GM18520 (cell line): ENCODE data around the gene HS3ST3A1.

Experiments
- ATAC-seq: cut with Tn5 transposase; IDR thresholded peaks from one replicate; pipeline ENCODE4 v1.9.1; 2021; ENCODE audit not compliant: unreplicated experiment

The HS3ST3A1 gene

DNA sequence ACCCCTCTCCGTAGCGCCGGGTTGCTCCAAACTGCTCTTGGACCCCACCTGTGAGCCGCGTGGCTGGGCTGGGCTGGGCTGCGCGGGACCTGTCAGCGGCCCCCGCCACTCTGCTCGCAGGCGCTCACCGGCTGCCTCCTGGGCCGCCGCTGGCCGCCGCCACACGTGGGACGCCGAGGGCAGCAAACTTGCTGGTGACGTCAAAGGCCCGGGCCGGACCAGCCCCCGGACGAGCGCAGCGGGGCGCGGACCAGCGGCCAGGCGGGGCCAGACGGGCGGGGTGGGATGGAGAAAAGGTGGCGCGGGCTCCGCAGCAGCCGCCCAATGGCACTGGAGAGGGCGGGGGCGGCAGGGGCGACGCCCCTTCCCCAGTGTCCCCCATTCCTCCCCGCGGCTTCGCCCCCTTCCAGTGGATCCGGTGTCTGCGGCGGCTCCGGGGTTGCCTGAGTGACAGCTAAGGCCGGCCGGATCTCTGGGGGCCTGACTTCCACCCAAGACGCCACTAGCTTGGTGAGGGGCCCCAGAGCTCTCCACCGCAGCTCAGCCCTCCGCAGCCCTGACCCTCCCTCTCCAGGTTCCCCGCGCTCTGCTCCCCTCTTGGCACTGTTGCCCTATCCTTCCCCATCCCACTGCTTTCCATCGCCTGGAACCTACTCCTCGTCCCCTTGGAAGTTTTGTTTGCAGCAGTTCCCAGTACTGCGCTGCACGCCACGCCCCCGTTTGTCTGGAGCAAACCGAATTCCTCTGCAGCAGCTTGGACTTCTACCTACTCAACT lies at the start of gene HS3ST3A1:
HS3ST3A1 (minus strand) TSS at position 154 of the 776 bp plus-strand sequence. CDS start 800 bp downstream, outside the sequence.
- ATAC-seq = no peak

DNA sequence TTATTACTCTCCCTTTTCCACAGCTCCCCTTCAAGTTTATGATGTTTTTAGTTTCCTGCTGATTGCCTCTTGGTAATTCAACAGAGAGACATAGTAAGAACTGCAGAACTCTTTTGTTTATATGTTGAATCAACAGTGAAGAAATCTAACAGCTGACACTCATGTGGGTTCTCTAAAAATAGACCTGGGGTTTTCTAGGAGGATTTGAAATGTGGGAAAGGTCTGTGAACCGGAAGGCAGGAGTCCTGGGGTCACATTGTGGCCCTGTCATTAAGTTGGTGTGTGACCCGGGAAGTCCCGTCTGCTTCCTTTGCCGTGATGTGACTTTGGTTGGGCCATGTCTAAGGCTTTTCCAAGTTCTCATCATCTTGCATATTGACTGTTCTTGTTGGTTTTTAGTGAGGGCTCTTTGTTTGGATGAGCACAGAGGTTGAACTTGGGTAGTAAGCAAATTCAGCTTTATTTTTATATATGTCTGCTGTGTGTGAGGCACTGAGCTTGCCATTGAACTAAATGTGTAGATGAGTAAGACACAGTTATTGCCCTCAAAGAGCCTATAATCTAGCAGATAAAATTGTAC lies 48.5 kb upstream of the HS3ST3A1 start:
- no peak for ATAC-seq

DNA sequence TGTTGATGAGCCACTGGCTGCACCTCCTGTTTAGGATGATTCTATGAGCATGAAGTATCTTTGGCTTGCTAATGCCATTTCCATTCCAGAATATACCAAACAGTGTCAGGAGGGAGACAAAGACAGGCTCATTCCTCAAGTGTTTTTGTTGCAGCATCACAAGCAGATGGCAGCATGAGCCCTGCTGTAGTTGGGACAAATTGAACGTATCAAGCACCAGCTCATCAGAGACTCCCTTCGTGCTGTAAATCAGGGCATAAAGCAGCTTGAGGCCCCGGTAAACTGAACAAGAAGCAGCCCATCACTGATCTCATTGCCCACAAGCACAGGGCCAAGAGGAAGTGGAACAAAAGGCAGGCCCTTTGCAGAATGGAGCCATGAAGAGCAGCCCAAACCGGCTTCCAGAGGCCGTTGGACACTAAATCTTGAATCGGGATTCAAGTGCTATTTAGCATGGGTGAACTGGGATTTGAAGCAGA lies 45.9 kb upstream of the HS3ST3A1 start:
- ATAC-seq = no peak

DNA sequence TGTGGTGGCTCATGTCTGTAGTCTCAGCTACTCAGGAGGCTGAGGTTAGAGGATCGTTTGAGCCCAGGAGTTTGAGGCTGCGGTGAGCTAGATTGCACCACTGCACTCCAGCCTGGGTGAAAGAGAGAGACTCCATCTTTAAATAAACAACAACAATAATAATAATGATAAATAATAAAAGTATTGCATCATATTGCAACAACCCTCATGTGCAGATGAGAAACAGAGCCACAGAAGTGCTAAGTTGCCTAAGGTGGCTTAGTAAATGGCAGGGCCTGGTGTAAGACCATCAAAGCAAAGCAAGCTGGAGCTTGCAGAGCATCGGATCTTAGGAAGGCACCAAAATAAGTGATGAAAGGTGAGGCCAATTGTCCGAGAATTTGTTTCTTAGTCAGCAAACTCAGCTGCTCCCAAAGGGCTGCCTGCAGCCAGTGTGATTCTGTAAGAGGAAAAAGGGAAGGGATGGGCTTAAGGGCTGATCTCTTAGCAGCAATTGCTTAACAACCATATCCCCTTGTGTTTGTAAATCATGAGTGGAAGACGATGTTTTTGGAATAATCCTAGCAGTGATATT lies 45.3 kb upstream of the HS3ST3A1 start:
- ATAC-seq = no peak

DNA sequence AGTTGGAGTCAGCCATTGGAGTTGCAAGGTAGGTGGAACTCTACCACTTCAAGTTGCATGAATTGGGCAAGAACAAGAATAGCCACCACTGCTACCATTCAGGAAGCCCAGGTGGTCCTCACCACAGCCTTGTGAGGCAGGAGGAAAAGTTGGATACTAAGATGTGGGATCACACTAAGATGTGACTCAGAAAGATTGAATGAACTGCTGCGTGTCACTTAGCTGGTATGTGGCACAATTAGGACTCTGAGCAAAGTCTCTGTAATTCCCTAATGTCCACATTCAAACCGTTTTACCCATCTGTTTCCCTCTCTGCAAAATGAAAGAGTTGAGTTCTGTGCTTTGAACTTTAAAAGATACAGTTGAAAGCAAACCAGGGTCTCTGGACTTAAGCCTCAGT lies 44.7 kb upstream of the HS3ST3A1 start:
- no peak for ATAC-seq

DNA sequence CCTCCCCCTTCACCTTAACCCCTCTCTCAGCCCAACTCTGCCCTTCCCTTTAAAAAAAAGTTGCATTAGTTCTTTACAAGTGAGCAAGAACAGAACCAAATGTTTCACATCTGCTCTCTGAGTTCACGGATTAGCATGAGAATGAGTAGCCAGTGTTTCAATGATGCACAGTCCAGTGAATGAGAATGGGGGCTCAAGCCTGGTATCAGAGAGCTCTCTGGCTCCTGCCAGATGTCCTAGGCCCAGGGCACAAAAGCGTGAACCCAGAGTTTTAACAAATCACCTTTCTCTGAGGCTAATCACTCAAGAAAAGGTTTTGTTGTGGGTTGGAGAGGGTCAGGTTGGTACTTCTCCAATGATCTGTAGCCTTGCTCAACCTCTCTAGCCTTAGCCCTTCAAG lies 41.5 kb upstream of the HS3ST3A1 start:
- no peak for ATAC-seq

DNA sequence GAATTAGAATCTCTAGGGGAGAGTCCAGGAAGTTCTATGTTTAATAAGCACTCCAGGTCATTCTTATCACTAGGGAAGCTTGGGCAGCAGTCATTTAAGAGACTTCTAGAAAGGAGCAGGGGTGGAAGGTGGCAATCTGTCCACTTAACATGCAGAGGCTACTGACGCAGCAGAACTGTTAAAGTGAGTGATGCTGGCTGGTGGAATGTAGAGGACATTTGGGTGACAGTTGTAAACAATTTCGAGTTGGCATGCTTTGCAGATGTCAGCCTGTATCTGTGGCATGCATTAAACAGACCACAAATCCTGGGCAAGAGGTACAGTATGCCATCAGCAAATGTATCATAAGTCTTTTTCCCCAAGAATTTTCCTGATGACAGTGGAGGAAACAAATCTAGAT lies 40.5 kb upstream of the HS3ST3A1 start:
- no peak for ATAC-seq

DNA sequence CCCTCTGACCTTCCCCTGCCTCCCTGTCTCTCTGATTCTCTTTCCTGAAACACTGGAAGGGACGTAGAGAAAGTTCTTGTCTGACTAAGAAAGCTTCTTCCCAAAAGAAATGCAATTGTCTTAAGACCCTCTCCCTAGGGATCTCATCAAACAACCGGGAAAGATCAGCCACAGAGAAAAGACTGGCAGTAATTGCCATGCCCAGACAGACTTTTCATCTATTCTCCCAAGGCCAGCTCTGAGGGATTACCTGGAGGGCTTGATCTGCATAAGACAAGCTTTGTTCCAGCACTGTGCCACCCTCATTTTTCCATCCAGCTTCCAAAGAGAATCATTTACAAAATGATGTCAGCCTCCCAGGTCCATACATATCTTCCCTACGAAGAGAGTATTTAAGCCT lies 38.8 kb upstream of the HS3ST3A1 start:
- no peak for ATAC-seq

DNA sequence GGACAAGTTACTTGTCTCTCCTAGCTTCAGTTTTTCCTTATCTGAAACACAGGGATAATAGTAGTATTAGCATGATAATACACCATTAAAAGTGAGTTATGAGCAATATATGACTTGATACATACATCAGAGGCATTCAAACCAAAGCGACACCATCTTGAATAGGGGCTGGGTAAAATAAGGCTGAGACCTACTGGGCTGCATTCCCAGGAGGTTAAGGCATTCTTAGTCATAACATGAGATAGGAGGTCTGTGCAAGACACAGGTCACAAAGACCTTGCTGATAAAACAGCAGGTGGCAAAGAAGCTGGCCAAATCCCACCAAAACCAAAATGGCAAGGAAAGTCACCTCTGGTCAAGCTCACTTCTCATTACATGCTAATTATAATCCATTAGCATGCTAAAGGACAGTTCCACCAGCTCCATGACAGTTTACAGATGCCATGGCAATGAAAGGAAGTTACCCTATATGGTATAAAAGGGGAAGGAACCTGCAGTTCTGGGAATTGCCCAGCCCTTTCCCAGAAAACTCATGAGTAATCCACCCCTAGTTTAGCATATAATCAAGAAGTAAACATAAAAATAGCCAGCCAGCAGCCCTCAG lies 37.2 kb upstream of the HS3ST3A1 start:
- ATAC-seq = no peak

DNA sequence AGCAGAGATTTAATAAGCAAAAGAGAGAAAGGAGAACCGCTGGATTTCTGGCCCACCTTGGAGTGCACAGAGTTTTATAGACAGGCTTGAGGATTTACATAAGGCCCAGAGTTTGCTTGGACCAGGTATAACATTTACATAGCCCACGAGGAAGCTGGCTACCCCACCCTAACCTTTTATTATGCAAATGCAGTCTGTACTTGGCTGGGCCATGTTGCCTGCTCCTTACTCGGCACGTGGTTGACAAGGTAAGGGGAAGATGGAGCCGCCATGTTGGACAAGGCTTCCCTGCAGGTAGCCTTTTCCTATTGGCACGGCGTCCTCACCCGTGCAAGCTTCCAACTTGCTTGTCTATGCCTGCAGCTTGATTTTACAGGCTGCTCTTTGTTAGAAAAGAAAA lies 35.2 kb upstream of the HS3ST3A1 start:
- no peak for ATAC-seq

DNA sequence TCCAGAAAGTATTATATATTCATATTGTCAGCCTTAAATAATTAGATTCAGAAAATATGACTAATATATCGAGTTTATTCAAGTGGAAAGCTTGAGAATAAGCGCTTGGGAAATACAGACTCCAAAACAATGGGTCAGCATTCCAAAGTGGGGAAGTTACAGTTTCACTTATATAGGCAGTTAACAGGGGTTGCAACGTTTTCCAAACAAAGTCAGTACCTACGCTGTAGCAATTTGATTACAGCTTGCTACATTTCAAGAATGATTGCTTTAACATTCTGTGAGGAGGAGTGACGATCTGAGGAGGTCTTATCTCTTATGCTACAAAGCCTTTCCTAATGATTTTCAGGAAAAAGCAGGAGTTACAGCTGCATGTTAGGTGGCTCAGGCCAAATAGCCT lies 34.2 kb upstream of the HS3ST3A1 start:
- ATAC-seq = no peak

DNA sequence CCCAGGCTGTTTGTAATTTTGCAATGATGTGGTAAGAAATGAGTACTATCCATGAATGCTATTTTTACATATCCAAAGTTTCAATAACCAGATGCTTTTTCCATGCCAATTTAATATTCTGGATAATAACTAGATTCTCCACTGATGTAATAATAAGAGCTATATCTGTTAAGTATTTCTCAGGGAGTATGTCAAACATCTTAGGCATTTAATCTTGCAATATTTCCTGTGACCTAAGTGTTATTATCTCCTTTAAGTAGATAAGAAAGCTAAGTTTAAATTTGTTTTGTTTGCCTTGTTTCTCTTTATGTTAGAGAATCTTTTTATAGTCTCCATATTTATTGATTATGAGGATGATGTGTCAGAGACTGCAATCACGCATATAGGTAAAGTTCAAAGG lies 32.3 kb upstream of the HS3ST3A1 start:
- ATAC-seq = no peak

DNA sequence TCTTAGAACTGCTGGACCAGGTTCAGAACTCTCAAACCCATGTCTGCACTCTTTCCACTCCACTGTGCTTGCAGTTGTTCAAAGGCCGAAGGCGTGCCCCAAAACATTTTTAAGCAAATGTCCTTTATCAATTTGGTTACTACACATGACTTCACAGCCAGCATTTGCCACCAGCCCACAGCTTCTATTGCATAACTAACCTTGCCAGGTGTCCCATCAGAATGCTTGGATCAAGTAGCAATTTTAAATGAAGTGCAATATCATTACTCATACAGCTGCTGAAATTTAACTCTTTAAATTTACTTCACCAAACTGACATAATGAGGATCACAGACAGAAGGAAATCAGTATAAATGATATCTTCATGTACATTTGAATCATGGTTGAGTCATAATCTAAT lies 29.8 kb upstream of the HS3ST3A1 start:
- no peak for ATAC-seq

DNA sequence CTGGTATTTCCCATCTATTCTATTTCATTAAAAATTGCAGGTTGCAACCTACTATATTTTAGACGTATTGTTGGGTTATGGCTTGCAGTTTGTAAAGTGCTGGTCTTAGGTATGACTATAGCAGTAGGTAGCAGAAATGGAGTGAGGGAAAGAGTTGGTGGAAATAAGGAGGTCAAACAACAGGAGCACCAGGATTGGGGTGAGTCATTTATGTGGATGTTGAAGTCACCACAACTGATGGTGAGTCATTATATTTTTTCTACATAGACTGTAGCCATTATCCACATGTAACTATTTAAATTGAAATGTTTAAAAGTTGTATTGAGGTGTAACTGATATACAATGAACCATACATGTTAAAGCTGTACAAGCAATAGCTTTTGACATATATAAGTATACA lies 25.0 kb upstream of the HS3ST3A1 start:
- ATAC-seq = no peak

DNA sequence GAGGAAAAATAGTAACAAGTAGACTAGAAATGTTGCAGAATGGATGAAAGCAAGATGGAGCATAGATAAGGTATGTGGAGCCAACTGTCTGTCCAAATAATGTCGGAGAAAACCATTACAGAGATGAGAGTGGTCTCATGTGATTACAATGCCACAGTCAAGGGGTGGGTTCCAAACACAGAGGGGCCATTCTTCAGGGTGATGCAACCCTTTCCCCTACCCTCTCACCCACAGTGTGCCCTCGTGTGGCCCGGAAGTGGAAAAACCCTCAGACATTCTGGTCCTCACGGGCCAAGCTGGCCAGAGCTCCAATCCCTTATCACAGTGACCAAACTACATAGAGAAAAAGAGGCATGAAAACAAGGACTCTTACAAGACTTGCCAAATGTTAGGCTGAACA lies 17.7 kb upstream of the HS3ST3A1 start:
- no peak for ATAC-seq

DNA sequence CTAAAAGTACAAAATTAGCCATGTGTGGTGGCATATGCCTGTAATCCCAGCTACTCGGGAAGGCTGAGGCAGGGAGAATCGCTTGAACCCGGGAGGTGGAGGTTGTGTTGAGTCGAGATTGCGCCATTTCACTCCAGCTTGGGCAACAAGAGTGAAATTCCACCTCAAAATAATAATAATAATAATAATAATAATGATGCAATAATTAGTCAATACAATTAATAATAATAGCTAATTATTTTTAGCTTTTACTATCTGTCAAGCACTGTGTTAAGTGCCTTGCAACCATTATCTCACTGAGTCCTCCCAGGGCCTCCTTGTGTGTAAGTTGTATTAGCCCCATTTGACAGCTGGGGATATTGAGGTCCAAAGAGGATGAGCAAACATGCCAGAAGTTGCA lies 14.3 kb upstream of the HS3ST3A1 start:
- no peak for ATAC-seq

DNA sequence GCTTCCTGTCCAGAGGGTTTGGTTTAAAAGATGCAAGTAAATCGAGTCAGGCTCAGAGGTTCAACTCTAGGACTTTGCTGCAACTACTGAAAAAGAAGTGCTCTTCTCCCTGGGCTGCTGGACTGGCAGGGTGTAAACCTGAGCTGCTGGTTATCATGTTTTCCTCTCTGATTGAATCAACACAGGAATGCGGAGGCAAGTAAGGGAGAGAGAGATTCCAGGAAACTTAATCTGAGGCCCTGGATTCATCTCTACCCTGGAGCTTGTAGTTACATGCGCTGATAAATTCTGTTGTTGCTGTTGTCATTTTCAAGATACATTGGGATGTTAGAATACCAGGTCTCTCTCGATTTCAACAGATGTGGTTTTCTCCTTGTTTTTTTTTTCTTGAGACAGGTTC lies 8.2 kb upstream of the HS3ST3A1 start:
- no peak for ATAC-seq

DNA sequence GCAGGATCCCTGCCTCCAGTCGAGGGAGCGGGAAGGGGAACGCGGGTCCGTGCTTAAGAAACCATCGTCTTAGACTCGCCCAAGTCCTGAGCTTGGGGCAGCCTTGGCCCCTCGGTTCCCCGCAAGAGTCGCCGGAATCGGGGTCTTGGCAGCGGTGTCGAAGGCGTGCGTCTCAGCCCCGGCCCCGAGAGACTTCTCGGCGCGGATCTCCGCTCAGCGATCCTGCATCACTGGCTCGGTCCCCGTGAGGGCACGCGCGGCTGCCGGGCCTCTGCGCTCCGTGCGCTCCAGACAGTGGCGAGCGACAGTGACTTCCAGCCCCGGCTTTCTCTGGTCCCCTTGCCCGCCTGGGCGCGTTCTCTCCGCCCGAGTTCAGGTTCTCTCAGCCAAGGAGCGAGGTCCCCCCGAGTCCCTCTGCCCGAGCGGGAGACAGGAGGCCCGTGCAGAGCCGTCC lies 380 bp downstream of the HS3ST3A1 start:
- ATAC-seq = no peak

DNA sequence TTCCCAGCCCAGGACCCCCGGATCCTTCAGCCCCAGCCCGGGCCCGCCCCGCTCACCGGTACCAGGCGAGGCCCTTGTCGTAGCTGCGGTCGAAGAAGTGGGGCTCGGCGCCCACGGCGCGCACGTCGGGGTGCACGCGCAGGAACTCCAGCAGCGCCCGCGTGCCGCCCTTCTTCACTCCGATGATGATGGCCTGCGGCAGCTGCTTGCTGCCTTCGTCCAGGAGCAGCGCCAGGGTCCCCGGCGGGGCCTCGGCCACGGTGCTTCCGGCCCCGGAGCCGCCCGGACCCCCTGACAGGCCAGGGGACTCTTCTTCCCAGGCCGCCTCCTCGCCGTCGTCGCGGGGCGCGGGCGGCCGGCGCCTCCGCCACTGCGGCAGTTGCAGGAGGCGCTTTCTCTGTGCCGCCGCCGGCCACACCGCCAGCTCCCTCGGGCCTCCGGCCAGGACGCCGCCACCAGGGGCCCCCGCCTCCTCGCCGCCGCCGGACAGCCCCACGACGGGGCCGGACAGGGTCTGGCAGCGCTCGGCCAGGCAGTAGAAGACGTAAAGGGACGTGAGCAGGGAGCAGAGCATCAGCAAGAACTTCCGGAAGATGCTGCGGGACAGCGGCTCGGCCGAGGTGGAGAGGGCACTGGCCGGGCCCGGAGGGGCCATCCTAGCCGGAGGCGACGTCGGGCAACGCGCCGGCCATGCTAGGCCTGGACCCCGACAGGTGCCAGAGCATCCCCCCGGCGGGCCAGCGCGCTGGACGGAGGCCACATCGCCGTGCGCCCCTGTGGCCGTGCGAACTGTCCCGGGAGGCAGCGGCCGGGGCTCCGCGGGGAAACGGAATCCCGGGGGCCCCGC lies 1.0 kb downstream of the HS3ST3A1 start:
- ATAC-seq = no peak

DNA sequence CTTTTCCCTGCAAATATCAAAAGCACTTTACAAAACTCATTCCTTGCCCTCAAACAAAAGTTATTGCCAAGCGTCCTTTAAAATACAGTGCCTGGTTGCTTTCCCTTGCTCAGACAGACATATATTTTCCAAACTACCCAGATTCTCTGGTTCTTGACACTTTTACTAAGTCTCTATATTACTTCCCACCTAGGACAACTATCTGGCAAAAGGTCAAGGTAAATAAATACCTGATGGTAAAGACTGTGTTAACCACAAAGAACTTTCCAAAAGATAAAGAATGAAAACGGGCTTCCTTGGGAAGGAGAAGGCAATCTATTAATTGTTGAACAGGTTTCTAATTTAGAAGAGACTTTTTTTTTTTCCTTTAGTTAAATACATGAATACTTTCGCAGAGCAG lies 1.9 kb downstream of the HS3ST3A1 start:
- no peak for ATAC-seq

DNA sequence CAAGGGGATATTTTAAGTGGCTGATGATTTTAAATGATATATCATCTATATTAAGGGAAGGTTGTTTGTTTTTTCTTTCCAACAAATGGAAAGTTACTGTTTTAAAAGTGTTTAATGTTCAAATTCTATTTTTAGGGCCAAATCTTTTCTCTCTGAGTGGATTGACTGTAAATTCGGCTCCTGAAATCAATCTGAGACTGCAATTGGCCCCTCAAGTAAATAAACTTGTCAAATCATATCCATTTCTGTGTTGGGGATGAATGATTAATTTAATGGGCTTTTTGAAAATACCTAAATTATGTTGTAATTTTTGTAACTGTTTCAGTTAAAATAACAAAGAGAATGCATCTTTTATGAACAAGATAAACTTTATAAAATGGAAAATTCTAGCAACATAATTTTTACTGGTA lies 2.6 kb downstream of the HS3ST3A1 start:
- ATAC-seq = no peak
